ENCODE measurements around the gene RFX4. TPM values are rescaled to one million over a fixed set of nuclear protein-coding genes. Genes with fewer than 3 reads are reported as not detected.

RFX4 gene
- total RNA-seq, 4 donors from 2014 or later = not detected

GRCh38 chr12:106652510-106653015, 69.8 kb downstream of the RFX4 start:
- peak; percentile 64 for DNase-seq (ENCODE audit: extremely low spot score)
- 95% methylated on average over 7 of the region's 7 CpGs for WGBS
- H3K4me1 ChIP-seq = no peaks in the 10 kb centered on the region
- TF ChIP-seq POLR2A (IDR thresholded peaks at IDR 0.05; ENCODE audit: low read depth) (no peak), POLR2AphosphoS5 (IDR thresholded peaks at IDR 0.05) (no peak), CTCF (IDR thresholded peaks at IDR 0.05) (no peak), EP300 (IDR thresholded peaks at IDR 0.05) (no peak)
- H3K4me3 ChIP-seq = no peak overlapping the region
- no peaks in the 10 kb centered on the region for H3K9me3 ChIP-seq
- intact Hi-C loops (cut with DNase I) = no loop called here
- no peaks in the 10 kb centered on the region for H3K36me3 ChIP-seq
- H3K27ac ChIP-seq (replicated peaks in 1 of 4) = no peak overlapping the region
- H3K27me3 ChIP-seq = no peaks in the 10 kb centered on the region

GRCh38 chr12:106655577-106655976, 72.8 kb downstream of the RFX4 start:
- Histone ChIP-seq H3K27ac (replicated peaks in 1 of 4) (no peak overlapping the region), H3K36me3 (no peaks in the 10 kb centered on the region), H3K4me1 (no peaks in the 10 kb centered on the region), H3K9me3 (peaks cover 0 to 2% (median 0%) of the 10 kb centered on the region in 4 donors), H3K27me3 (peaks cover 0 to 13% (median 0%) of the 10 kb centered on the region in 4 donors), H3K4me3 (no peak overlapping the region)
- TF ChIP-seq POLR2AphosphoS5 (IDR thresholded peaks at IDR 0.05) = no peak
- no peak for TF ChIP-seq POLR2A (IDR thresholded peaks at IDR 0.05; ENCODE audit: low read depth)
- TF ChIP-seq EP300 (IDR thresholded peaks at IDR 0.05) = no peak
- no peak for TF ChIP-seq CTCF (IDR thresholded peaks at IDR 0.05)
- WGBS = 89% methylated on average over 3 of the region's 3 CpGs
- intact Hi-C loops (cut with DNase I) = no loop called here
- DNase-seq (ENCODE audit: extremely low spot score) = peak; percentile 87

GRCh38 chr12:106657488-106657887, 74.7 kb downstream of the RFX4 start:
- H3K9me3 ChIP-seq = peaks cover 0 to 21% (median 7%) of the 10 kb centered on the region in 4 donors
- H3K36me3 ChIP-seq = no peaks in the 10 kb centered on the region
- peaks cover 0 to 13% (median 0%) of the 10 kb centered on the region in 4 donors for H3K27me3 ChIP-seq
- H3K4me1 ChIP-seq = no peaks in the 10 kb centered on the region
- H3K27ac ChIP-seq (replicated peaks in 1 of 4) = no peak overlapping the region
- H3K4me3 ChIP-seq = no peak overlapping the region
- TF ChIP-seq POLR2AphosphoS5 (IDR thresholded peaks at IDR 0.05) (no peak), POLR2A (IDR thresholded peaks at IDR 0.05; ENCODE audit: low read depth) (no peak), EP300 (IDR thresholded peaks at IDR 0.05) (no peak), CTCF (IDR thresholded peaks at IDR 0.05) (no peak)
- intact Hi-C loops (cut with DNase I) = no loop called here
- DNase-seq (ENCODE audit: extremely low spot score) = no peak
- WGBS = 52% methylated on average over 3 of the region's 3 CpGs

- TF ChIP-seq POLR2A (IDR thresholded peaks at IDR 0.05; ENCODE audit: low read depth) = no peak
- no peak for TF ChIP-seq EP300 (IDR thresholded peaks at IDR 0.05)
- TF ChIP-seq CTCF (IDR thresholded peaks at IDR 0.05) = no peak
- Histone ChIP-seq H3K36me3 (no peaks in the 10 kb centered on the region), H3K4me1 (no peaks in the 10 kb centered on the region), H3K9me3 (peaks cover 0 to 43% (median 25%) of the 10 kb centered on the region in 4 donors), H3K27ac (replicated peaks in 1 of 4) (no peak overlapping the region), H3K4me3 (no peak overlapping the region), H3K27me3 (peaks cover 0 to 12% (median 0%) of the 10 kb centered on the region in 4 donors)
- 90% methylated on average over 2 of the region's 2 CpGs for WGBS
- intact Hi-C loops (cut with DNase I) = no loop called here
- no peak for DNase-seq (ENCODE audit: extremely low spot score)
Observed at GRCh38 chr12:106663385-106663784, 80.6 kb downstream of the RFX4 start.

GRCh38 chr12:106669216-106669615, 86.4 kb downstream of the RFX4 start:
- WGBS = 73% methylated on average over 3 of the region's 3 CpGs
- Histone ChIP-seq H3K9me3 (peaks cover 0 to 6% (median under 1%) of the 10 kb centered on the region in 4 donors), H3K27me3 (peaks cover 0 to 28% (median 0%) of the 10 kb centered on the region in 4 donors), H3K4me1 (no peaks in the 10 kb centered on the region), H3K36me3 (no peaks in the 10 kb centered on the region), H3K27ac (replicated peaks in 1 of 4) (no peak overlapping the region), H3K4me3 (no peak overlapping the region)
- DNase-seq (ENCODE audit: extremely low spot score) = peak; percentile 55
- intact Hi-C loops (cut with DNase I) = no loop called here
- TF ChIP-seq POLR2AphosphoS5 (IDR thresholded peaks at IDR 0.05) = no peak
- no peak for TF ChIP-seq EP300 (IDR thresholded peaks at IDR 0.05)
- TF ChIP-seq POLR2A (IDR thresholded peaks at IDR 0.05; ENCODE audit: low read depth) = no peak
- TF ChIP-seq CTCF (IDR thresholded peaks at IDR 0.05) = no peak
